Stomach (tissue), 4 donors: Measurements from ENCODE around the gene CACNA1I.

Experiments used
- CTCF ChIP-seq, 7 experiments: fragments of 450-650 bp in 4 of 7; fragments of 200-600 bp in 3 of 7; sonication (generic) in 3 of 7; IDR thresholded peaks; one replicate each; pipeline ENCODE4 v1.5.1; 2016 to 2019; ENCODE audit warnings: antibody characterized with exemption in 7 of 7, control low read depth in 2 of 7, mild to moderate bottlenecking in 1 of 7
- POLR2A ChIP-seq, 4 donors: fragments of 450-650 bp; IDR thresholded peaks; one replicate each; pipeline ENCODE4 v1.6.1; 2016; ENCODE audit warnings: antibody characterized with exemption in 4 of 4, control low read depth in 2 of 4, mild to moderate bottlenecking in 1 of 4, moderate library complexity in 1 of 4
- POLR2AphosphoS5 ChIP-seq, 3 donors: sonication (generic); formaldehyde crosslinking; IDR thresholded peaks; one replicate each; pipeline ENCODE4 v1.6.1; 2016; ENCODE audit warnings: antibody characterized with exemption in 3 of 3

GRCh38 chr22:39616781-39617180 lies 46.2 kb downstream of the CACNA1I start:
- TF ChIP-seq CTCF (IDR thresholded peaks at IDR 0.05) (no peak), POLR2A (IDR thresholded peaks at IDR 0.05) (no peak), POLR2AphosphoS5 (IDR thresholded peaks at IDR 0.05) (no peak)
